ENCODE data around the gene SVOP.
A peak's percentile ranks its signal among the peaks of the same experiment; 100 is the strongest.
"Not testable (repeated sequence)": the region's sequence is repeated elsewhere in the genome, so short reads cannot be mapped to it uniquely, and the experiment has no call there.

The SVOP gene, protein sequence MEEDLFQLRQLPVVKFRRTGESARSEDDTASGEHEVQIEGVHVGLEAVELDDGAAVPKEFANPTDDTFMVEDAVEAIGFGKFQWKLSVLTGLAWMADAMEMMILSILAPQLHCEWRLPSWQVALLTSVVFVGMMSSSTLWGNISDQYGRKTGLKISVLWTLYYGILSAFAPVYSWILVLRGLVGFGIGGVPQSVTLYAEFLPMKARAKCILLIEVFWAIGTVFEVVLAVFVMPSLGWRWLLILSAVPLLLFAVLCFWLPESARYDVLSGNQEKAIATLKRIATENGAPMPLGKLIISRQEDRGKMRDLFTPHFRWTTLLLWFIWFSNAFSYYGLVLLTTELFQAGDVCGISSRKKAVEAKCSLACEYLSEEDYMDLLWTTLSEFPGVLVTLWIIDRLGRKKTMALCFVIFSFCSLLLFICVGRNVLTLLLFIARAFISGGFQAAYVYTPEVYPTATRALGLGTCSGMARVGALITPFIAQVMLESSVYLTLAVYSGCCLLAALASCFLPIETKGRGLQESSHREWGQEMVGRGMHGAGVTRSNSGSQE
- total RNA-seq: 0 to 3.4 (median 0.02) reads per million in 17 experiments

DNA sequence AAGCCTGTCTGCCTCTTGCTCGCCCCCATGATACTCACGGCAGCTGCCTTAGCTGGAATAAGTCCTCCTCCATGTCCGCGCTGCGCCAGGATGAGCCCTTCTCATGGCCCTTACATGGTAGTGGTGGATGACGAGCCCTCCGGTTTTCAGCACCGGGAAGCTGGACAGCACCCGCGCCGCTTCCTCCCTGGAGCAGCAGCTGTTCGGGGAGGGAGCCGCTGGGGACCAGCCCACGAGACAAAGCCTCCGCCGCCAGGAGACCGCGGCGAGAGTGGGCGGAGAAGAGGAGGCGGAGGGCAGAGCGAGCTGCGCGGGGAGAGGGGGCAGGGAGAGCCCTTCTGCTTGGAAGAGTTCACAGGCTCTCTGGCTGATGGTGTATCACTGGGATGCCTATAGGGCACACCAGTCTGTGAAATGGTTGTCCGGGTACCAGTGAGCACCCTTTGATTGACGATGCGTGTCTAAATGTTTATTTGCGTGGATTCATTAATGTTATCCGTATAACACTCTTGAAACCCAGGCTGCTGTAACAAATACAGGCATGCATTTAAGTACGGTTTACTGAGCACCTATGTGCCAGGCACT is at the start of gene SVOP:
Gene SVOP (minus strand): TSS at position 273 of the 585 bp plus-strand sequence. CDS start 200 bp downstream, at position 73.
- peak; percentile 82 to 93 (median 85) for DNase-seq

DNA sequence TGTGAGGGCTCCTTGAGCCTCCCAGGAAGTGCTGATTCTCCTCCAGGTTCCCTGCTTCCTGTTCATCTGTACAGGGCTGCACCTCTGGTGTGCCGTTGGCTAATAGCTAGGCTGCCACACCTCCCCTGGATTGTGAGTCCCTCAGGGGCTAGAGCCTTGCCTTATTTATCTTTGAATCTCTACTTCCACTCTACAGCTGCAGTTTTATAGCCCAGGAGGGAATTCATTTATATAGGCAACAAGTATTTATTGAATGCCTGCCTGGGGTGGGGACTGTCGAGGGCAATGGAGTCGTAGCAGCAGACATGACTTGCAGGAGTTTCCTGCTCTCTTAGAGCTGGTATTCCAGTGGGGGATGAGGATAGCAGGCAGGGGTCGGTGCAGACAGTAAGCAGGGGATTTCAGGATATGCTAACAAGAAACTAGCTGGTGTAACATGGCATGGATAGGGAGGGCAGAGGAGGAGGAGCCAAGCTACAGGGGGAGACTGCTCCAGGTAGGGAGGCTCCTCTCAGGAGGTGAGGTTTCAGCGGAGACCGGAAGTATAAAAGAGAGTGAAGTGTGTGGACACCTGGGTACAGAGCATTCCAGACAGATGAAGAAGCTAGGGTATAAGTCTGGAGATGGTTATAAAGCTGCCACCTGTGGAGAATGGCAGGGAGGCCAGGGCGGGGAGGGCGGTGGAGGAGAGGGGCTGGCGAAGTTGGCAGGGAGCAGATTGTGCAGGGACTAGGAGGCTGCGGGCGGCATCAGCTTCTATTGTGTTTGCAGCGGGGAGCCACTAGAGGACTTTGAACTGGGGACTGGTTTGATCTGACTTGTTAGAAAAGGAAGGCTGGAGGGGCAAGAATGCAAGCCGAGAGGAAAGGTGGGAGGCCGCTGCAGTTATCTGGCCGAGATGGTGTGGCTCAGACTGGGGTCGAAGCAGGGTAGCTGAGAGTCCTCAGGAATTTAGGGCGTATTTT is 48.7 kb upstream of the SVOP start:
- no peak for DNase-seq

DNA sequence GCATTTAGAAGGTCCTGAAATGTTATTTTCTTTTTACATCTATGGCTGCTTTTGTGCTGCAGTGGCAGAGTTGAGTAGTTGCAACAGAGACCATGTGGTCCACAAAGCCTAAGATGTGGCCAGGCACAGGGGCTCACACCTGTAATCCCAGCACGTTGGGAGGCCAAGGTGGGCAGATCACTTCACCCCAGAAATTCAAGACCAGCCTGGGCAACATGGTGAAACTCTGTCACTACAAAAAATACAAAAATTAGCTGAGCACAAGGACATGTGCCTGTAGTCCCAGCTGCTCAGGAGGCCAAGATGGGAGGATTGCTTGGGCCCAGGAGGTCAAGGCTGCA is 45.0 kb upstream of the SVOP start:
- DNase-seq: no peak

DNA sequence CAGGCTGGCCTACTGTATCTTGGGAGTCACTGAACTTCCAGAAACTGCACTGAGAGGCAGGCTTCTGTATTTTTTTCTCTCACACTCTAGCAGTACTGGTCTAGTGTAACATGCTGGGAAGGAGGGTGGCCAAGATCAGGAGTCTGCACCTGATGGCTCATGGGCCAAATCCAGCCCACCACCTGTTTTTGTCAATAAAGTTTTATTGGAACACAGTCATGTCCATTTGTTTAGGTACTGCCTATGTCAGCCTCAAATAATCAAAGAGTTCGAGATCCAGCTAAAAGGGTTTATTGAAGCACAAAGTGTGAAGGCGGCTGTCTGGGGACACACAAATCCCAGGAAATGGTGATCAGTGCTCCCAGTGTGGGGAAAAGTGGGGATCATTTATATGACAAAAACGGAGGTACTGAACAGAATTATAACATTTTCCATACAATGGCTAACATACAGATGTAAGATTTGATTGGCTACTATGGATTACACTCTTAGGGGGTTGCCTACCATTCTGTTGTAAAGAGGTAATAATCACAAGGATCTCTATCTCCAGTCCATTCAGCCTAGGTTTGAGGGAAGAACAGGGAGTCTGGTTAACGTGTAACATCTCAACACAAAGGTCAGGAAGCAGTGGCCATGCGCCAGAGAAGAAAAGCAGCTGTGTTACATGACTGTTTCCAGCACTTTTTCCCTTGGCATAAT is 44.4 kb upstream of the SVOP start:
- no peak for DNase-seq

DNA sequence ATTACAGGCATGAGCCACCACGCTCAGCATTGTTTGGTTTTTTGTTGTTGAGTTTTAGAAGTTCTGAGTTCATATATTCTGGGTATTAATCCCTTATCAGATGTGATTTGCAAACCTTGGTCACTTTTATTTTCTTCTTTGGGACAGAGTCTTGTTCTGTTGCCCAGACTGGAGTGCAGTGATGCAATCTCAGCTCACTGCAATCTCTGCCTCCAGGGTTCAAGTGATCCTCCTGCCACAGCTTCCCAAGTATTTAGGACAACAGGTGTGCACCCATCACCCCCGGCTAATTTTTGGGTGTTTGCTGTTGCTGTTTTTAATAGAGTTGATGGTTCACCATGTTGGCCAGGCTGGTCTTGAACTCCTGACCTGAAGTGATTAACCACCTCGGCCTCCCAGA is 43.3 kb upstream of the SVOP start:
- DNase-seq: no peak

DNA sequence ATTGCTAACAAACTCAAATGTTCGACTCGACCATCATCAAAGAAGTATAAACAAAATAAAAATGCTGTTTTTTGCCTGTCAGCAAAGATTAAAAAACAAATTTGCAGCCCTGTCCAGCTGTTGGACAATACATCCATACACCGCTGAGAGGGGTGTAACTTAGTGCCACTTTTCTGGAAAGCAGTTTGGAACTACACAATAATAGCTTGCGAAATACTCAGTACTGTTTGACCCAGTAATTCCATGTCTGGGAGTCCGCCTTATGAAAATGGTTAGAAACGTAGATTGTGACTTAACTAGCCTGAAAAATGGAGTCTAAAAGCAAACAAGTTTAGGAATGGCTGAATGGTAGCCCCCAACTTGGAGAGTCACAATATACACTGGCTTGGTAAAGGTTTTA is 37.9 kb upstream of the SVOP start:
- no peak for DNase-seq

DNA sequence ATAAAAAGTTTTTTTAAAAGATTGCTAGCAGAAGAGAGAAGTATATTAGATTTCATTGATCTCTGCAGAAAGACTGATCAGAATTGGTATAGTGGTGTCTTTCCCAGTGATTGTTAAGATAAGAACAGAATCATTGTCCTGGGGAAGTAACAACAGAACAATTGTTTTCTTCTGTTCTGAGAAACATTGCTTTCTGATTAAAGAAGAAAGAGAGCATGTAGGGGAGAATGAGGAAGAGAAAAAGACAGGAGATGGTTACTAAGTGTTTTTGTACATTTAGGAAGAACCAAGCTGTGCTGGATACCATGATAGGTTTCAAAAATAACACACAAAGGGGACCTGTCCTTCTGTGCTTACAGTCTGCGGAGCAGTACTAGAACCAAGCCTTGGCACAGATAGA is 36.5 kb upstream of the SVOP start:
- no peak for DNase-seq

DNA sequence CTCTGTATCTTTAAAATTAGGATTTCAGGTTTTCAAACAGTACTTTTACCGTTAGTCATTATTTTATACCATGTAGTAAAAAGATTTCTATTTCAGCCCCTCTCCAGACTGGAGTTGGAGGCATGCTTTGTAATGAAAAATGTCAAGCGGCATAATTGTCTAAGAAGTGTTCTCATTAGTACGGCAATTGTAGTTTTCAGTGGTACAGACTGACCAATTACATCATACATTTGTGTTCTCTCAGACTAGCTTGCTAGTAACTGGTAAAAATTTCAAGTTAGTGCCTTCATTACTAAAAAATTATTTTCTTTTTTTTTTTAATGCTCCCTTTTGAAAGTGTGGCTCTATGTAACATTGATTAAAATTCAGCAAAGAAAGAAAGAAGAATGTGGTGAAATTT is 36.0 kb upstream of the SVOP start:
- DNase-seq: no peak

DNA sequence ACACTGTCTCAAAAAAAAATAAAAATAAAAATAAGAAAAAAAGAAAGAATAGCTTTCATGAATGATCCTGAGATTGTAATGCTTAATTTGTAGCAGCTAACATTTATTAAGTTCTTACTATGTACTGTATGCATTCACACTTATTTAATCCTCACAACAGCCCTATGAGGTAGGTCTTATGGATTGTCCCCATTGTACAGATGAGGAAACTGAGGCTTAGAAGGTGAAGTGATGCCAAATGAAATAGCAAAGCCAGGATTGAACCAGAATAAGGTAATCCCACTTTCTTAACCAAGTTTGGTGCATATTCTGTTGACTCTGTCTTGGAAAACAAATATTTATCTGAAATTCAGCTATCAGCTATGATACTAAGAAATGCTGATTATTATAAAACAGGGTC is 33.7 kb upstream of the SVOP start:
- no peak for DNase-seq

DNA sequence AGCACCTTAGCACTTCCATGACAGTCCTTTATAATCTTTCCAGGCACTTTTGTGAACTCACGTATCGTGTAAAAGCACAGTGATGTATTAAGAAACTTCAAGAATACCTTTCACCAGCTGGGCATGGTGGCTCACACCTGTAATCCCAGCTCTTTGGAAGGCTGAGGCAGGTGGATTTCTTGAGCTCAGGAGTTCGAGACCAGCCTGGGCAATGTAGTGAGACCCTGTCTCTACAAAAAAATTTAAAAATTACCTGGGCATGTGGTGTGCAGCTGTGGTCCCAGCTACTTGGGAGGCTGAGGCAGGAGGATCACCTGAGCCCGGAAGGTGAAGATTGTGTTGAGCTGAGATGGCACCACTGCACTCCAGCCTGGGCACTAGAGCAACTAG is 33.3 kb upstream of the SVOP start:
- not testable (repeated sequence) for DNase-seq

DNA sequence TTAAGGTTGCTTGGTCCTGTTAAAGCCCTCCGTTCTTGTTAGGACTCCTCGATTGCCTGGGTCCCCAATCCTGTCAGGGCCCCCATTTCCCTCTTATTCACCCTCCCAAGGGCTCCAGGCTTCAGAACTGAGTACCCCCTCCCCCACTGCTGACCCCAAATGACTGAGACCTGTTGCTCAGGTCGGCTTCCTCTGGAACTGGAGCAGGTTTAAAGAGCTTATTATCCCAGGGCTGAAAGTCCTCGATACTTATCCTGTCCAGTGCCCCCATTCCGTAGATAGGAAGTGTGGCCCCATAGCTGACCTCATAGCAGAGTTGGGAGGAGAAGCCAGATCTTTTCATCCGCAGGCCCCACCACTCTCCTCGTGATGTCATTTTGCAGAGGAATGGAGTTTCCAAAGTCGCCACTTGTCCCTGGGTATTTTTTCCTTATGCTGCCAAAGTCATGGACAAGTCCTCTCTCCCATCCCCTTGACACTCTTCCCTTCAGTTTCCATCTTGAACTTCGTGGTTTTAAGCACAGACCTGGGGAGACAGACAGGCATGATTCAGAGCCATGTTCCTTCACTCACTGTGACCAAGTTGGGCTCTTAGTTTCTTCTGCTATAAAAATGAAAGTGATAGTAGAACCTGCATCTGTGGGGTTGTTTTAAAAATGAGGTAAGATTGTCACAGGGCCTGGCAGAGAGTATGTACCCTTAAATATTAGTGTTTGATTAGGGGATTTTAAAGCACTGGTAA is 32.7 kb upstream of the SVOP start:
- DNase-seq: peak in 3 of 4 experiments; percentile 4 to 37 (median 22)

DNA sequence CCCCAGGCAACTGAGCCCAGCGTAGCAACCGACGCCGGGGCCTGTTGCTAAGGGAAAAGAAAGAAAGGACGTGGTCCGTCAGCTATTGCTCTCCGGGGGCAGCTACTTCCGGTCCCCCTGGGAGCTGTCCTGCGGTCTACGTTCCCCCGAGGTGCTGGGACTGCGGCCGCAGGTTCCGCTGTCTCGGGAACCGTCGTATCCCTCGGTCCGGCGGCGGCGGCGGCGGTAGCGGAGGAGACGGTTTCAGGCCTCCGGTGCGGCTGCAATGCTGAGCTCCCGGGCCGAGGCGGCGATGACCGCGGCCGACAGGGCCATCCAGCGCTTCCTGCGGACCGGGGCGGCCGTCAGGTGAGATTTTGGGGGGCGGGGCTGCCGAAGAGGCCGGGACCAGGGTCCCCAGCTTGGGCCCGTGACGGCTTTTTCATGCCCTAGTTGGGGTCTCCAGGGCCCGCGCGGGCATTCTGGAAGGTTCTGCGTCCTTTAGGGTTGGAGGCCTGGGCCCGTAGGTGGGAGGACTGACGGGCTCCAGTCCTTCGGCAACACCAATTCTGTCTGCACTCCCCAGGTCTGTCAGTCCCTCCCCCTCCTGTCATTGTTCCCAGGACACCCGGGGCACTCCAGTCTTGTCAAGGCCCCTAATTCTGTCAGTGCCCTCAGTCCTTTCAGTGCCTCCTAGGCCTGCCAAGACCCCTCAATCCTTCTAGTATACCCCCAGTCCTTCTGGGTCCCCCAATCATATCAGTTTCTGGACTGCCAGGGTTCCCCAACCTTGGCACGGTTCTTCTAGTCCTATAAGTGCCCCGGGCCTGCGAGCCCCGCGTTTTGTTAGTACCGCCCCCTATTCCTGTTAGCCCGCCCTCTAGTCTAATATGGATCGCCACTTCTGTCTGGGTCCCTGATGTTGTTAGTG is 31.8 kb upstream of the SVOP start, which contains the start of gene USP30:
Gene USP30 (plus strand): TSS at position 163 of the 910 bp plus-strand sequence. CDS start 103 bp downstream, at position 266.
- peak; percentile 89 to 94 (median 92) for DNase-seq

DNA sequence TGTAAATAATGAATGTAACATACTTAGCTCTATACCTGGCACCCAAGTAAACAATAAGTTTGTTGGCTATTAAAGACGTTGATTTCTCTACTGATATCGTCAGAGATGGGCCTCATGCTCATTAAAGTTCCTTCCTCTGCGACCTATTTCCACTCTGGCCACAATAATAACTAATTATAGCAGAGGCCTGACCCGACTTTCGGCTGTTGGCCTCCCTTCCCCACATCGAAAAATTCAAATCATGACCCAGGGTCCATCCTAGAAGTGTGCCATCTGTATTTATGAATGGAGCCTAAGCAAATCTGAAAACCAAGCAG is 31.2 kb upstream of the SVOP start:
- DNase-seq: no peak

DNA sequence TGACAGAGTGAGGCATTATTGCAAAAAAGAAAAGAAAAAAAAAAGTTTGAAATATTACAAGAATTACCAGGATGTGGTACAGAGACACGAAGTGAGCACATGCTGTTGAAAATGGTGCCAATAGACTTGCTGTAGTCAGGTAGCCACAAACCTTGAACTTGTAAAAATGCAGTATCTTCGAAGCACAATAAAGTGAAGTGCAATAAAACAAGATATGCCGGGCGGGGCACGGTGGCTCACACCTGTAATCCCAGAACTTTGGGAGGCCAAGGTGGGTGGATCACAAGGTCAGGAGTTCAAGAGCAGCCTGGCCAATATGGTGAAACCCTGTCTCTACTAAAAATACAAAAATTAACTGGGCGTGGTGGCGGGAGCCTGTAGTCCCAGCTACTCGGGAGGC is 28.9 kb upstream of the SVOP start:
- not testable (repeated sequence) for DNase-seq

DNA sequence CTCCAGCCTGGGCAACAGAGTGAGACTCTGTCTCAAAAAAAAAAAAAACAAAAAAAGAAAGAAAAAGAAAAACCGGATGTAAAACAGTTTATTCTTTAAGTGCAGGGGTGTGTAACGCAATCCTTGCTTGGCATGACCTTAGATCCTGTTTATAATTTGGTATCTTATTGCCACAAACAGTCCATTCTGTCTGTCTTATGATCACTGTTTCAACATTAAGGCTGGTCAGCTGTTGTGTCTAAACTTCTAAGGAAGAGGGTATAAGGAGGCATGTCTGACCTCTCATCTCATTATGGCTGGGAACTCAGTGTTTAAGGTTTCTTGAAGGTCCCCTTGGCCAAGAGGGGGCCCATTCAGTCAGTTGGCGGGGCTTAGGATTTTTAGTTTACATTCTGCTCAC is 27.8 kb upstream of the SVOP start:
- DNase-seq: peak; percentile 3 to 47 (median 38)

DNA sequence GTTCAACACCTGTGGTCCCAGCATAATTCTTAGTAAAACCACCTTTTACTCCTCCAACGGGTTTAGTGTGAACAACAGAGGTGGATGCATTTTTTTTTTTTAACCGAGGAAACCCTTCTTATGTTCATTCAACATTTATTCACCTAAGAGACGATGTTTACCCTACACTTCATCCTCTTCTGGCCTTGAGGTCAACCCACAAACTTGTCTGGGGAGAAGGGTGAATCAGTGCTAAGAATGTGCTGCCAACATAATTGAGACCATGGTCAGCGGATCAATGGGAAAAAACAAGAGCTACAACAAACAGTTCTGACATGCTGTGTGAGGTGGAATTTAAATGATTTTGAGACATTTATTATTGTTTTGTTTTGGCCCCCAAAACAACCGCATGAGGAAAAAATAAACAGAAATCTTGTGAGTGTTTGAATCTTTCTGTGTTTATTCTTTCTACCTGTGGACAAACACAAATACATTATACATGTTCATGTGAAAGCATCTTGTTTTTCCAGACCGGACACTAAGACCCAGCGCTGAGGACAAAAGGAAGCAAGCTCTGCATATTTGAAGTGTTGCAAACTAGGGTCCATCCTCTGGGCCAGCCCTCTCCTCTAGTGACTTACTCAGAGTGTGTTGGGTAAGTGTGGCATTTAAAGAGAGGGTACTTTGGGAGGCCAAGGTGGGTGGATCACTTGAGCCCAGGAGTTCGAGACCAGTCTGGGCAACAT is 26.4 kb upstream of the SVOP start:
- DNase-seq: peak in 2 of 4 experiments; percentile 28 to 29

DNA sequence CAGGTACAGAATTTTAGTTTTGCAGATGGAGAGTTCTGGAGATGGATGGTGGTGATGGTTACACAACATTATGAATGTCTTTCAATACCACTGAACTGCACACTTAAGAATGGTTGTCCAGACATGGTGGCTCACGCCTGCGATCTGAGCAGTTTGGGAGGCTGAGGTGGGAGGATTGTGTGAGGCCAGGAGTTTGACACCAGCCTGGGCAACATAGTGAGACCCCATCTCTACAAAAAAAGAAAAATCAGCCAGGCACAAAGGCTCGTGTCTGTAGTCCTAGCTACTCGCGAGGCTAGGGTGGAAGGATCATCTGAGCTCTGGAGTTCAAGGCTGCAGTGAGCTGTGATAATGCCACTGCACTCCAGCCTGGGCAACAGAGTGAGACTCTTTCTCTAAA is 23.4 kb upstream of the SVOP start:
- no peak for DNase-seq

DNA sequence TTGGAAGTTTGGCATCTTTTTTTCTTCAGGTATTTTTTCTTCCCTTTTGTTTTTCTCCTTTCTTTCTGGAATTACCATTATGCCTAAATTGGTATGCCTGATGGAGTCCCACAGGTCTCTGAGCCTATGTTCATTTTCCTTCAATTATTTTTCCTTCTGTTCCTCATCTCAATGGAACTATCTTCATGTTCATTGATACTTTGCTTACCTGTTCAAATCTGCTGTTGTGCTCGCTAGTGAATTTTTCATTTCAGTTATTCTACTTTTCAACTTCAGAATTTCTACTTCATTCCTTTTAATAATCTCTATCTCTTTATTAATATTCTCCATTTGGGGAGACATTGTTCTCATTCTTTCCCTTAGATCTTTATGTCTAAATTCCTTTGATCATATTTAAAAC is 16.1 kb upstream of the SVOP start:
- no peak for DNase-seq
